Transverse colon (tissue), 4 donors: ENCODE results near the gene MED12L.

Experiments
- CTCF ChIP-seq, 5 experiments: fragments of 200-600 bp in 3 of 5; fragments of 450-650 bp in 2 of 5; sonication (generic) in 3 of 5; IDR thresholded peaks; 1 replicate in 2 of 5; 2 replicates in 3 of 5; pipeline ENCODE4 v1.5.1; 2016 to 2017; ENCODE audit warnings: antibody characterized with exemption in 5 of 5, inconsistent platforms in 3 of 5, mild to moderate bottlenecking in 2 of 5, moderate library complexity in 1 of 5
- EP300 ChIP-seq: sonication (generic); formaldehyde crosslinking; IDR thresholded peaks from one replicate; pipeline ENCODE4 v1.6.1; 2017; ENCODE audit warnings: antibody characterized with exemption, low read depth
- POLR2A ChIP-seq: fragments of 450-650 bp; IDR thresholded peaks from one replicate; pipeline ENCODE4 v1.6.1; 2016; ENCODE audit warnings: antibody characterized with exemption, mild to moderate bottlenecking, moderate library complexity
- POLR2AphosphoS5 ChIP-seq, 3 donors: sonication (generic); formaldehyde crosslinking; IDR thresholded peaks; one replicate each; pipeline ENCODE4 v1.6.1; 2016; ENCODE audit warnings: antibody characterized with exemption in 3 of 3

GRCh38 chr3:151146731-151147091 is 61.2 kb downstream of the MED12L start:
- TF ChIP-seq EP300 (no peak), CTCF (IDR thresholded peaks at IDR 0.05) (no peak), POLR2AphosphoS5 (IDR thresholded peaks at IDR 0.05) (no peak), POLR2A (no peak)
